Omental fat pad (tissue), 4 donors: ENCODE results near the gene CACNA2D1. TPM values are rescaled to one million over a fixed set of nuclear protein-coding genes. Genes with fewer than 3 reads are reported as not detected.

Experiments used
- ATAC-seq: fragments of 150-250 bp; one replicate; pipeline ENCODE4 v1.9.1; 2016; ENCODE audit warnings: mild to moderate bottlenecking, moderate library complexity; ENCODE audit not compliant: low FRiP score
- DNase-seq: peaks from one replicate; pipeline ENCODE4 v3.0.0-alpha.2; 2019; ENCODE audit warnings: low spot score
- CTCF ChIP-seq, 3 donors: fragments of 450-650 bp; IDR thresholded peaks; one replicate each; pipeline ENCODE4 v1.5.1; 2016 to 2017; ENCODE audit warnings: antibody characterized with exemption in 3 of 3, mild to moderate bottlenecking in 3 of 3, moderate library complexity in 2 of 3
- total RNA-seq, 4 donors: library from RNA; depleted of rRNA; stranded (reverse); fragments of >200 nt; gene quantifications; one replicate each; pipeline ENCODE4 v1.1.0, GENCODE V29; 2016

The CACNA2D1 gene
- total RNA-seq, 4 donors from 2014 or later: 20.5 to 39.8 (median 29.3) TPM

- no peak for ATAC-seq
- no peak for DNase-seq
Observed at GRCh38 chr7:82318786-82319185, 124.8 kb downstream of the CACNA2D1 start.

GRCh38 chr7:82317760-82318159, 125.8 kb downstream of the CACNA2D1 start:
- no peak for TF ChIP-seq CTCF (IDR thresholded peaks at IDR 0.05)
- ATAC-seq: no peak
- DNase-seq: no peak

More at GRCh38 chr7:82318786-82319185, 124.8 kb downstream of the CACNA2D1 start:
- no peak for TF ChIP-seq CTCF (IDR thresholded peaks at IDR 0.05)

- no peak for TF ChIP-seq CTCF (IDR thresholded peaks at IDR 0.05)
- no peak for ATAC-seq
- DNase-seq: no peak
Observed at GRCh38 chr7:82317257-82317721, 126.3 kb downstream of the CACNA2D1 start.

GRCh38 chr7:82313269-82313668, 130.3 kb downstream of the CACNA2D1 start:
- DNase-seq: no peak
- ATAC-seq: no peak
- TF ChIP-seq CTCF (IDR thresholded peaks at IDR 0.05): no peak

GRCh38 chr7:82312646-82313045, 130.9 kb downstream of the CACNA2D1 start:
- TF ChIP-seq CTCF (IDR thresholded peaks at IDR 0.05): no peak
- ATAC-seq: no peak
- no peak for DNase-seq

GRCh38 chr7:82305347-82306005, 138.1 kb downstream of the CACNA2D1 start:
- no peak for TF ChIP-seq CTCF (IDR thresholded peaks at IDR 0.05)
- ATAC-seq: no peak
- no peak for DNase-seq

GRCh38 chr7:82294865-82295264, 148.7 kb downstream of the CACNA2D1 start:
- DNase-seq (no peak), ATAC-seq (no peak)
- TF ChIP-seq CTCF (IDR thresholded peaks at IDR 0.05): no peak
